ENCODE results near the gene PSMG3.

PSMG3 gene, protein sequence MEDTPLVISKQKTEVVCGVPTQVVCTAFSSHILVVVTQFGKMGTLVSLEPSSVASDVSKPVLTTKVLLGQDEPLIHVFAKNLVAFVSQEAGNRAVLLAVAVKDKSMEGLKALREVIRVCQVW

DNA sequence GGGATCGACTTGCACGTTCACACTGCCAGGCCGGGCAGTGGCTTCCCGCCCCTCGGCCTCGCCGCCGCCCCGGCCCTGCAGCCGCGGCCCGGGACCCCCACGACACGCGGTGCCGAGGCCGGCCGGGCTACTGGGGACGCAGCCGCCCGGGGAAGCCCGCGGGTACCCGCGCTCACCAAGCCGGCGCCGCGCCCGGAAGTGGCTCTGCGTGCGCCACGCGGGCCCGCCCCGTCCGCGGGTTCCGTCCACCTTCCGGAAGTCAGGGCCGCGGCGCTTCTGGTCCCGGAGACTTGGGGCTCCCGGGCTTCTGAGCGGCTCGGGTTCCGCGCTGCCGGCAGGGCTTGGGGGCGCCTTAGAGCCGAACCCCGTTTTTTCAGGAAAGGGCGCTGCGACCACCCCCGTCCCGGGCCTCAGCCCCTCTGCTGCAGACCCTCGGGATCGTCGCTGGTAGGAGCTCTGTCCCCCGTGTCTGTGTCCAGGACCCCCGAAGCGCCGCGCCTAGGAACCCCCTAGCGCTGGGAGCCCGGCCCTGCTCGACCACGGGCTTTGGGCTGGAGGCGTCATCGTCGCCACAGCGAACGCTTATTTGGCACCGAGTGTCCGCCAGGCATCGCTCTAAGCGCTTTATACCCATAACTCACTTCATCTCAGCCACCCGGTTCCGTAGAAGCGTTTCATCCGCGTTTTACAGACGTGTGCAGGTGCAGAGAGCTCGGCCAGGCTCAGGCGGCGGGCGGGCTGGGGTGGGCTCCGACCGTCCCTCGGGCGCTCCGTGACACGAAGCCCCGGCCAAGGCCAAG, at the start of gene PSMG3:
Gene PSMG3 (minus strand): TSS at position 200 of the 800 bp plus-strand sequence. CDS start 693 bp downstream, outside the sequence.
- Histone ChIP-seq H3K4me1 (ENCODE audit: control insufficient read depth, insufficient read depth, low read length) (peaks cover 10% of the 10 kb centered on the region; the same call in 1 of the 2 replicates), H3K27ac (ENCODE audit: low read depth, low read length) (peak within 1 kb of the TSS; percentile 87)

DNA sequence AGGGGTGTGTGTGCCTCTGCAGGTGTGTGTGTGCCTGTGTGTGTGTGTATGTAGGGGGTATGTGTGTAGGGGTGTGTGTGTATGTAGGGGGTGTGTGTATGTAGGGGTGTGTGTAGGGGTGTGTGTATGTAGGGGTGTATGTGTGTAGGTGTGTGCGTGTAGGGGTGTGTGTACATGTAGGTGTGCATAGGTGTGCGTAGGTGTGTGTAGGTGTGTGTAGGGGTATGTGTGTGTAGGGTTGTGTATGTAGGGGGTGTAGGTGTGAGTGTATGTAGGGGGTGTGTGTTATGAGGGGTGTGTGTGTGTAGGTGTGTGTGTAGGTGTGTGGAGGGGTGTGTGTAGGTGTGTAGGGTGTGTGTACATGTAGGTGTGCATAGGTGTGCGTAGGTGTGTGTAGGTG, 48.6 kb upstream of the PSMG3 start:
- no peak overlapping the region for H3K27ac ChIP-seq (ENCODE audit: low read depth, low read length)
- no peak overlapping the region for H3K9ac ChIP-seq (ENCODE audit: low read depth, low read length)
- no peaks in the 10 kb centered on the region for H3K36me3 ChIP-seq (ENCODE audit: control insufficient read depth, insufficient read depth, low read length)
- H3K4me3 ChIP-seq (ENCODE audit: low read depth, low read length): no peak overlapping the region
- no peaks in the 10 kb centered on the region for H3K27me3 ChIP-seq (ENCODE audit: control insufficient read depth, insufficient read depth, low read length)
- no peaks in the 10 kb centered on the region for H3K4me1 ChIP-seq (ENCODE audit: control insufficient read depth, insufficient read depth, low read length)
- no peaks in the 10 kb centered on the region for H3K9me3 ChIP-seq (ENCODE audit: control insufficient read depth, insufficient read depth, low read length)

More for the DNA sequence above, at the start of gene PSMG3:
- H3K9me3 ChIP-seq (ENCODE audit: control insufficient read depth, insufficient read depth, low read length): no peaks in the 10 kb centered on the region
- H3K27me3 ChIP-seq (ENCODE audit: control insufficient read depth, insufficient read depth, low read length): no peaks in the 10 kb centered on the region
- peaks cover 12% of the 10 kb centered on the region for H3K36me3 ChIP-seq (ENCODE audit: control insufficient read depth, insufficient read depth, low read length)
- peak within 1 kb of the TSS; percentile 88 for H3K4me3 ChIP-seq (ENCODE audit: low read depth, low read length)
- H3K9ac ChIP-seq (ENCODE audit: low read depth, low read length): peak within 1 kb of the TSS; percentile 90

DNA sequence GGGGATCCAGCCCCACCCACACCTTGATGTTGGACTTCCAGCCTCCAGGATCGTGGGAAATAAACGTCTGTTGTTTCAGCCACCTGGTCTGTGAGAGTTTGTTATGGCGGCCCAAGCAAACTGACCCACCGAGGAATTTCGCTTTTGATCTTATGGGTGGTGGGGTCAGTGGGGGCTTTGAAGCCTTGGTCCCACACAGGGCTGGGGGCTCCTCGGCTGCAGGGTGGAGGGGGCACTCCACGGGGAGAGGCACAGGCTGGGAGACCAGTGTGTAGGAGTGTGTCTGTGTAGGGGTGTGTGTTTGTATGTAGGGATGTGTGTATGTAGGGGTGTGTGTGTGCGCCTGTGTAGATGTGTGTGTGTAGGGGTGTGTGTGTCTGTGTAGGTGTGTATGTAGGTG, 48.1 kb upstream of the PSMG3 start:
- Histone ChIP-seq H3K9me3 (ENCODE audit: control insufficient read depth, insufficient read depth, low read length) (no peaks in the 10 kb centered on the region), H3K27me3 (ENCODE audit: control insufficient read depth, insufficient read depth, low read length) (no peaks in the 10 kb centered on the region), H3K4me1 (ENCODE audit: control insufficient read depth, insufficient read depth, low read length) (no peaks in the 10 kb centered on the region), H3K36me3 (ENCODE audit: control insufficient read depth, insufficient read depth, low read length) (no peaks in the 10 kb centered on the region), H3K27ac (ENCODE audit: low read depth, low read length) (no peak overlapping the region), H3K9ac (ENCODE audit: low read depth, low read length) (no peak overlapping the region), H3K4me3 (ENCODE audit: low read depth, low read length) (no peak overlapping the region)

DNA sequence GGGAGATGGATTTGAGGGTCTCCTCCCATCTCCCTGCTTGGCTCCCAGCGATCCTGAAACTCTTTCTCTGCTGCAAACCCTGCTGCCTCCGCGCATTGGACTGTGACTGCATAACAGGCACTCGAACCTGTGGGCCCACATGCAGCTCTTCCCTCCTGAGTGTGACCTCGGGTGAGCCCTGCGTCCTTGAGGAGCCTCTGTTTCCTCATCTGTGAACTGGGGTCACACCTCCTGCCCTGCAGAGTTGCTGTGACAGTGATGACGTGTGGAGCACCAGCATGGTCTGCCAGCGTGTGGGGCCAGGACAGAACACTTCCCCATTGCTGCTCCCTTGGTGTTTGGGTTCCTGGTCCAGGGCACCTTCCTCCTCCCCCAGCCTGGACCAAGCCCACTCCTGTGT, 46.9 kb upstream of the PSMG3 start:
- Histone ChIP-seq H3K4me3 (ENCODE audit: low read depth, low read length) (no peak overlapping the region), H3K9ac (ENCODE audit: low read depth, low read length) (no peak overlapping the region), H3K27me3 (ENCODE audit: control insufficient read depth, insufficient read depth, low read length) (no peaks in the 10 kb centered on the region), H3K36me3 (ENCODE audit: control insufficient read depth, insufficient read depth, low read length) (no peaks in the 10 kb centered on the region), H3K9me3 (ENCODE audit: control insufficient read depth, insufficient read depth, low read length) (no peaks in the 10 kb centered on the region), H3K4me1 (ENCODE audit: control insufficient read depth, insufficient read depth, low read length) (no peaks in the 10 kb centered on the region), H3K27ac (ENCODE audit: low read depth, low read length) (no peak overlapping the region)

DNA sequence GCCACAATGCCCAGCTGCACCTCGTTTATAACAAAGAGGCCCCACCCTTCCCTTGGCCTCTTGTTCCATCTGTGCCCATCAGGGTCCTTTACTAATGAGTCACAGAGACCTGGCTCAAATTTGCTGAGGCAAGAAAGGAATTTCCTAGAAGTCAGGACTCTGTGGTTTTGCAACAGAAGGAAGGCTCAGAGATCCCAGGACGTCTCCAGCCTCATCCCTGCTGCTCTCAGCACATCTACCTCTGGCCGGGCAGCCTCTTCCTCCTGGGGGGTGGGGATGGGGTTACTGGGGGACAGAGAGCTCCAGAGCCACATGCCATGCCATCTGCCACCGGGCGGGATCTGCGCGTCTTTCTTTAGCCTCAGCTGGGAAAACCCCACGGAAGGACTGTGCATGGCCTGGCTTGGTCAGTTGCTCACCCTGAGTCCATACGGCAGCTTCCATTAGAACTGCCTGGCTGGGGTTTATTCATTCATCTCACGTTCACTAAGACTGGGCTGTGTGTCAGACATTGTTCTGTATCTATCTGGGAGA, 41.9 kb upstream of the PSMG3 start:
- no peaks in the 10 kb centered on the region; the same call in 1 of the 2 replicates for H3K4me1 ChIP-seq (ENCODE audit: control insufficient read depth, insufficient read depth, low read length)
- no peaks in the 10 kb centered on the region for H3K9me3 ChIP-seq (ENCODE audit: control insufficient read depth, insufficient read depth, low read length)
- H3K27ac ChIP-seq (ENCODE audit: low read depth, low read length): no peak overlapping the region
- H3K27me3 ChIP-seq (ENCODE audit: control insufficient read depth, insufficient read depth, low read length): no peaks in the 10 kb centered on the region
- H3K4me3 ChIP-seq (ENCODE audit: low read depth, low read length): no peak overlapping the region
- H3K9ac ChIP-seq (ENCODE audit: low read depth, low read length): no peak overlapping the region
- no peaks in the 10 kb centered on the region for H3K36me3 ChIP-seq (ENCODE audit: control insufficient read depth, insufficient read depth, low read length)

DNA sequence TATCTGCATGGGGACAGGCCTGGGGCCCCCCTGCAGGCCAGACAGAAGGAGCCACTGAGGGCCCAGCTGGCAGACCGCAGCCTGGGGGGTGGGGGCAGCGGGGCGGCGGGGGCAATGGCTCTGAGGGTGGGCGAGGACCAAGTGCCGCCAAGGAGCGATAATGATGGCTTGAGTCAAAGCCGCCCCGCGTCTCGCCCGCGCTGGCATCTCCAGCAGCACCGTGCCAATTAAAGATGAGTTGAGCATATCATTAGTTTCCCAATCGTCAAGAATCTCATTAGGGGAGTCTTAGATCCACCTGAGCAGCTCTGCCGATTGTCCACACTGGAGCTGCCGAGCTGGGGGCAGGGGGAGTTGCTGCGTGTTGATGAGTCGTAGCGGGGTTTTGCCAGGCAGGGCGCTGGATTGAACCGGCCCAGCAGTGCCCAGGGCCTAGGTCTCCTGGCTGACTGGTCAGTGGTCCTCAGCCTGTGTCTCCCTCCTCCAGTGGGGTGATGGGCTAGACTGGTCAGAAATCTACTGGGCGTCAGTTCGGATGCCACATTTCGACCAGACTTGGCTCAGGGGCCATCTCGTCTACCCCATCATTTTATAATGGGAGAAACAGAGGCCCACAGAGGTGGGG, 41.0 kb upstream of the PSMG3 start:
- Histone ChIP-seq H3K9ac (ENCODE audit: low read depth, low read length) (no peak overlapping the region), H3K9me3 (ENCODE audit: control insufficient read depth, insufficient read depth, low read length) (no peaks in the 10 kb centered on the region), H3K27me3 (ENCODE audit: control insufficient read depth, insufficient read depth, low read length) (no peaks in the 10 kb centered on the region), H3K27ac (ENCODE audit: low read depth, low read length) (no peak overlapping the region), H3K36me3 (ENCODE audit: control insufficient read depth, insufficient read depth, low read length) (no peaks in the 10 kb centered on the region), H3K4me1 (ENCODE audit: control insufficient read depth, insufficient read depth, low read length) (no peaks in the 10 kb centered on the region; the same call in 1 of the 2 replicates), H3K4me3 (ENCODE audit: low read depth, low read length) (no peak overlapping the region)

DNA sequence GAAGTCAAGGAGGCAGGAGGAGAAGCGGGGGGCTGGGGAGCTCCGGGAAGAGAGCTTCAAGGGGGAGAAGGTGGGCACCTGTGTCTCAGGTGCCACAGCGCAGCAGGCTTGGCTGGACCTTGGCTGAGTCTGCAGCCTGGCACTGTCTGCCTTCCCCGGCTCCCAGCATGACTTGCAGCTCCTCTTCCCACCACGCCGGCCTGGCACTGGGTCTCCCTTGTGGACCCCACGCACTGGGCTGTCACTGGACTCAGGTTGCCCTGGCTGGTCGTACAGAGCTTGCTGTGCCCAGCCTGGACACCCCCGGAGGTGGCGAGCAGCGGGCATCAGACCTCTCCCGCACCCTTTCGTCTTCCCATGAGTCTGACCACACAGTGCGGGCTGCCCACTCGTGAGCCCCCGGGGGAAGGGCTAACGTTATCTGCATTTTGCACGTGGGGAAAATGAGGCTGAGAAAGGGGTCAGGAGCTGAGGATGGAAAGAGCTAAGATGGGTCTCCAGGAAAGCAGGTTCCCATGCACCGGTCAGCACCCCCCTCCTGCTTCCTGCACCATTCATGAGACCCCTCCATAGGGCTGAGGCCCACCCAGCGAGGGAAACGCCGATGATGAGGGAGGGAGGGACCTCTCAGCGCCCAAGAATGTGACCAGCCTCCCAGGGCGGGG, 40.3 kb upstream of the PSMG3 start:
- Histone ChIP-seq H3K27me3 (ENCODE audit: control insufficient read depth, insufficient read depth, low read length) (no peaks in the 10 kb centered on the region), H3K4me3 (ENCODE audit: low read depth, low read length) (no peak overlapping the region), H3K27ac (ENCODE audit: low read depth, low read length) (no peak overlapping the region), H3K4me1 (ENCODE audit: control insufficient read depth, insufficient read depth, low read length) (no peaks in the 10 kb centered on the region; the same call in 1 of the 2 replicates), H3K9ac (ENCODE audit: low read depth, low read length) (no peak overlapping the region), H3K36me3 (ENCODE audit: control insufficient read depth, insufficient read depth, low read length) (no peaks in the 10 kb centered on the region), H3K9me3 (ENCODE audit: control insufficient read depth, insufficient read depth, low read length) (no peaks in the 10 kb centered on the region)

DNA sequence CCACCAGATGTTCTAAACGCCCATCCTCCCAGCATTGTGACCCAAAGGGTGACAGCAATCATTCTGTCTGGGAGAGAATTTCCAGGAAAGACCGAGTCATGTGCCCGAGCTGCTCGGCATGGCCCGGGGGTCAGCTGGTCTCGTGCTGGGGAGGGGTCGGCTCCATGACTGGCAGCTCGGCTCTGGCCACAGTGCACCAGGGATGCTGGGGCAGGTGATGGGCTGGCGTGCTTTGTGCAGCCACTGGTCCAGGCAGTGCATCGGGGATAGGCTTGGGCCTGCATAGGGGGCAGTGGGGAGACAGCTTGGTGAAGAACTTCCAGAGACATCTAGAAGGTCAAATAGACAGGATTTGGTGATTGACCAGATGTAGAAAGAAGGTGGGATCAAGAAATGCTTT, 39.2 kb upstream of the PSMG3 start:
- no peaks in the 10 kb centered on the region for H3K36me3 ChIP-seq (ENCODE audit: control insufficient read depth, insufficient read depth, low read length)
- H3K27ac ChIP-seq (ENCODE audit: low read depth, low read length): no peak overlapping the region
- H3K27me3 ChIP-seq (ENCODE audit: control insufficient read depth, insufficient read depth, low read length): no peaks in the 10 kb centered on the region
- H3K9me3 ChIP-seq (ENCODE audit: control insufficient read depth, insufficient read depth, low read length): no peaks in the 10 kb centered on the region
- H3K9ac ChIP-seq (ENCODE audit: low read depth, low read length): no peak overlapping the region
- no peaks in the 10 kb centered on the region; the same call in 1 of the 2 replicates for H3K4me1 ChIP-seq (ENCODE audit: control insufficient read depth, insufficient read depth, low read length)
- H3K4me3 ChIP-seq (ENCODE audit: low read depth, low read length): no peak overlapping the region

DNA sequence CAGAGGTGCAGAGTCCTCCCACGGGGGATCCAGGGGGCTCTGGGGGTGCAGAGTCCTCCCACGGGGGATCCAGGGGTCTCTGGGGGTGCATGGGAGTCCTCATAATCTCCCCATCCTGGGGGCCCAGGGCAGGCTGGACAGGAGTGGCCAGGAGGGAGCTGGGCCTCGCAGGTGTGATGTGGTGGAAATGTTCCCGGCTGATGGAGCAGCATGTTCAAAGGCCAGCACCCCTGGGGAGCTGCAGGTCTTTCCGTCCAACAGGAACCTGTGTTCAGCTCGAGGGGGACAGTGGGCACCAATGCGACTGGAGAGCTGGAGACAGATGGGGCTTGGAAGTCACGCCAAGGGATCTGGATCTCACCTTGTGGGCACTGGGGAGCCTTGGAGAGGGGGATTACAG, 38.5 kb upstream of the PSMG3 start:
- Histone ChIP-seq H3K27ac (ENCODE audit: low read depth, low read length) (no peak overlapping the region), H3K9ac (ENCODE audit: low read depth, low read length) (no peak overlapping the region), H3K27me3 (ENCODE audit: control insufficient read depth, insufficient read depth, low read length) (no peaks in the 10 kb centered on the region), H3K9me3 (ENCODE audit: control insufficient read depth, insufficient read depth, low read length) (no peaks in the 10 kb centered on the region), H3K4me3 (ENCODE audit: low read depth, low read length) (no peak overlapping the region), H3K4me1 (ENCODE audit: control insufficient read depth, insufficient read depth, low read length) (no peaks in the 10 kb centered on the region; the same call in 1 of the 2 replicates), H3K36me3 (ENCODE audit: control insufficient read depth, insufficient read depth, low read length) (no peaks in the 10 kb centered on the region)

DNA sequence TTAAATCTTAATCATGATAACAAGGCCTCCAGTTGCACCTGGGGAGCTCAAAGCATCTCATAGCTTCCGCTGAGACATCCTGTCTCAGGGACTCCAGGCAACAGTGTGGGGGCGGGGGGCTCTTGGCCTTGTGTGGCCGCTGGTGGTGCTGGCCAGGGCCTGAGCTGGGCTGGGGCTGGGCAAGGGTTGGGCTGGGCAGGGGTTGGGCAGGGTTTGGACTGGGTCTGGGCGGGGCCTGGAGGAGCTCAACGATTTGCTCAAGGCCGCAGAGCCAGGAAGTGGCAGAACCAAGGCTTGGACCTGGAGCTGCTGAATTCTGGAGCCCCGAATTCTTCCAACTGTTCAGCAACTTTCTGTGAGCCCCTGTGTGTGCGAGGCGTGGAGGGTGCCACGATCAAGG, 37.9 kb upstream of the PSMG3 start:
- Histone ChIP-seq H3K9ac (ENCODE audit: low read depth, low read length) (no peak overlapping the region), H3K36me3 (ENCODE audit: control insufficient read depth, insufficient read depth, low read length) (no peaks in the 10 kb centered on the region), H3K27me3 (ENCODE audit: control insufficient read depth, insufficient read depth, low read length) (no peaks in the 10 kb centered on the region), H3K27ac (ENCODE audit: low read depth, low read length) (no peak overlapping the region), H3K9me3 (ENCODE audit: control insufficient read depth, insufficient read depth, low read length) (no peaks in the 10 kb centered on the region), H3K4me1 (ENCODE audit: control insufficient read depth, insufficient read depth, low read length) (no peaks in the 10 kb centered on the region; the same call in 1 of the 2 replicates), H3K4me3 (ENCODE audit: low read depth, low read length) (no peak overlapping the region)
